Measurements from ENCODE around the gene ZNF319. TPM values are rescaled to one million over a fixed set of nuclear protein-coding genes. Genes with fewer than 3 reads are reported as not detected.

ZNF319 gene
- total and polyA plus RNA-seq, 2 of the 13 experiments (the other 11 are each of a cell fraction or from before 2014, with no cell fraction given) = 2.4 to 3.6 TPM

GRCh38 chr16:58032710-58033293 is 32.3 kb upstream of the ZNF319 start (continued):
- TF ChIP-seq ZNF891 (CRISPR knock-in tag; IDR thresholded peaks at IDR 0.05) (no peak), GATAD2A (CRISPR knock-in tag; IDR thresholded peaks at IDR 0.05) (0 out of 2 replicates have a peak, but pooled peaks have one; percentile 32), REXO4 (CRISPR knock-in tag; IDR thresholded peaks at IDR 0.05; ENCODE audit: borderline replicate concordance) (no peak), FOXA3 (CRISPR knock-in tag; IDR thresholded peaks at IDR 0.05) (peak; percentile 9; the same call in 1 of the 2 replicates), YEATS4 (CRISPR knock-in tag; IDR thresholded peaks at IDR 0.05; ENCODE audit: borderline replicate concordance) (0 out of 2 replicates have a peak, but pooled peaks have one; percentile 17), PATZ1 (CRISPR knock-in tag; IDR thresholded peaks at IDR 0.05) (peak; percentile 48; the same call in 1 of the 2 replicates), SAP130 (CRISPR knock-in tag; IDR thresholded peaks at IDR 0.05; ENCODE audit: low read depth) (0 out of 2 replicates have a peak, but pooled peaks have one; percentile 1), ZNF263 (CRISPR knock-in tag; IDR thresholded peaks at IDR 0.05) (0 out of 2 replicates have a peak, but pooled peaks have one; percentile 16)
- TF ChIP-seq, protein P1, sequence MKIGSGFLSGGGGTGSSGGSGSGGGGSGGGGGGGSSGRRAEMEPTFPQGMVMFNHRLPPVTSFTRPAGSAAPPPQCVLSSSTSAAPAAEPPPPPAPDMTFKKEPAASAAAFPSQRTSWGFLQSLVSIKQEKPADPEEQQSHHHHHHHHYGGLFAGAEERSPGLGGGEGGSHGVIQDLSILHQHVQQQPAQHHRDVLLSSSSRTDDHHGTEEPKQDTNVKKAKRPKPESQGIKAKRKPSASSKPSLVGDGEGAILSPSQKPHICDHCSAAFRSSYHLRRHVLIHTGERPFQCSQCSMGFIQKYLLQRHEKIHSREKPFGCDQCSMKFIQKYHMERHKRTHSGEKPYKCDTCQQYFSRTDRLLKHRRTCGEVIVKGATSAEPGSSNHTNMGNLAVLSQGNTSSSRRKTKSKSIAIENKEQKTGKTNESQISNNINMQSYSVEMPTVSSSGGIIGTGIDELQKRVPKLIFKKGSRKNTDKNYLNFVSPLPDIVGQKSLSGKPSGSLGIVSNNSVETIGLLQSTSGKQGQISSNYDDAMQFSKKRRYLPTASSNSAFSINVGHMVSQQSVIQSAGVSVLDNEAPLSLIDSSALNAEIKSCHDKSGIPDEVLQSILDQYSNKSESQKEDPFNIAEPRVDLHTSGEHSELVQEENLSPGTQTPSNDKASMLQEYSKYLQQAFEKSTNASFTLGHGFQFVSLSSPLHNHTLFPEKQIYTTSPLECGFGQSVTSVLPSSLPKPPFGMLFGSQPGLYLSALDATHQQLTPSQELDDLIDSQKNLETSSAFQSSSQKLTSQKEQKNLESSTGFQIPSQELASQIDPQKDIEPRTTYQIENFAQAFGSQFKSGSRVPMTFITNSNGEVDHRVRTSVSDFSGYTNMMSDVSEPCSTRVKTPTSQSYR (CRISPR knock-in tag; IDR thresholded peaks at IDR 0.05; ENCODE audit: borderline replicate concordance) = peak; percentile 89
